GM12878 (cell line): Measurements from ENCODE around the gene FOXP1. TPM values are rescaled to one million over a fixed set of nuclear protein-coding genes. Genes with fewer than 3 reads are reported as not detected.

Experiments used
- ATAC-seq: fragments of 200-7000 bp; cut with Tn5 transposase; 3 replicates; pipeline ENCODE4 v1.9.1; 2020; ENCODE audit warnings: mild to moderate bottlenecking, moderate library complexity
- BruUV-seq: library from RNA; stranded (reverse); fragments of 400-500 nt; replicated peaks from 2 replicates; lab custom pipeline; 2021; lab: Mats Ljungman, UMichigan
- CTCF ChIA-PET: fragments of 300-600 bp; sonication (Branson Sonifier 250); formaldehyde crosslinking; extraction: SDS; loops from one replicate; lab custom pipeline; 2021; ENCODE audit warnings: inconsistent platforms; lab: Yijun Ruan, JAX
- POLR2A ChIA-PET: fragments of 350-600 bp; formaldehyde crosslinking; extraction: SDS; loops from one replicate; lab custom pipeline; 2021; ENCODE audit warnings: inconsistent platforms; lab: Charles Lee
- RAD21 ChIA-PET: fragments of 300-600 bp; sonication (Branson Sonifier 250); formaldehyde crosslinking; loops from one replicate; lab custom pipeline; 2023; ENCODE audit warnings: antibody characterized with exemption; ENCODE audit not compliant: unreplicated experiment; lab: Charles Lee
- SMC1A ChIA-PET: fragments of 300-600 bp; sonication (Branson Sonifier 250); formaldehyde crosslinking; loops from one replicate; lab custom pipeline; 2023; ENCODE audit not compliant: unreplicated experiment, uncharacterized antibody; lab: Charles Lee
- DNase-seq: peaks from one replicate; pipeline ENCODE4 v3.0.0-alpha.2; 2011; ENCODE audit warnings: low read depth, low spot score
- FAIRE-seq: peaks from 3 replicates; lab custom pipeline; 2011; peaks lifted over from hg19 to GRCh38; lab: Jason Lieb, UNC
- H2AFZ ChIP-seq: 2 replicates; pipeline ENCODE4 v1.6.0; 2011; ENCODE audit warnings: low read depth, low read length, control low read depth; ENCODE audit not compliant: control insufficient read depth
- H3K27ac ChIP-seq: 2 replicates; pipeline ENCODE4 v1.5.1; 2011; ENCODE audit warnings: control low read depth; ENCODE audit not compliant: control insufficient read depth, insufficient read depth
- H3K27me3 ChIP-seq, 2 experiments: replicated peaks in 1 of 2; 2 replicates each; pipeline versions ENCODE4 v1.6.0 to v1.6.1; 2011; ENCODE audit warnings: low read length in 1 of 2; ENCODE audit not compliant: control insufficient read depth in 2 of 2, insufficient read depth in 2 of 2
- H3K36me3 ChIP-seq, 2 experiments: 2 replicates each; pipeline ENCODE4 v1.5.1; 2011; ENCODE audit warnings: low read length in 1 of 2; ENCODE audit not compliant: control insufficient read depth in 2 of 2, insufficient read depth in 2 of 2
- H3K4me1 ChIP-seq: 2 replicates; pipeline ENCODE4 v1.6.1; 2011; ENCODE audit warnings: mild to moderate bottlenecking, low read length, moderate library complexity, mixed read lengths; ENCODE audit not compliant: control insufficient read depth, insufficient read depth
- H3K4me2 ChIP-seq: 2 replicates; pipeline ENCODE4 v1.6.0; 2011; ENCODE audit warnings: control low read depth; ENCODE audit not compliant: control insufficient read depth, insufficient read depth
- H3K4me3 ChIP-seq: fragments of 200-600 bp; sonication (generic); 2 replicates; pipeline ENCODE4 v1.5.1; 2016
- H3K79me2 ChIP-seq: 2 replicates; pipeline ENCODE4 v1.6.0; 2011; ENCODE audit warnings: low read length; ENCODE audit not compliant: control insufficient read depth, insufficient read depth
- H3K9ac ChIP-seq: 2 replicates; pipeline ENCODE4 v1.8.0; 2011; ENCODE audit warnings: low read length, control low read depth, mixed read lengths; ENCODE audit not compliant: control insufficient read depth, insufficient read depth
- H3K9me3 ChIP-seq: replicated peaks from 3 replicates; pipeline ENCODE4 v1.5.1; 2011; ENCODE audit warnings: mild to moderate bottlenecking, low read length; ENCODE audit not compliant: control insufficient read depth, insufficient read depth
- H4K20me1 ChIP-seq: 2 replicates; pipeline ENCODE4 v1.6.0; 2011; ENCODE audit not compliant: control insufficient read depth, insufficient read depth
- ASH2L ChIP-seq: fragments of 300-600, 200-600 bp; sonication (generic); IDR thresholded peaks from 2 replicates; pipeline ENCODE4 v1.6.1; 2017; ENCODE audit warnings: low read depth, mild to moderate bottlenecking, borderline replicate concordance
- BMI1 ChIP-seq: fragments of 450-650 bp; IDR thresholded peaks from 2 replicates; pipeline ENCODE4 v1.6.1; 2016; ENCODE audit warnings: mild to moderate bottlenecking, moderate library complexity, borderline replicate concordance
- CHD1 ChIP-seq: IDR thresholded peaks from 2 replicates; pipeline ENCODE4 v1.6.1; 2012; ENCODE audit warnings: low read depth, low read length, improper control_type of control experiment
- CREB1 ChIP-seq: IDR thresholded peaks from 2 replicates; pipeline ENCODE4 v1.6.1; 2012; ENCODE audit warnings: low read depth, mild to moderate bottlenecking, inconsistent platforms
- FOS ChIP-seq: IDR thresholded peaks from 3 replicates; pipeline ENCODE4 v1.6.1; 2011; ENCODE audit warnings: borderline replicate concordance; ENCODE audit not compliant: insufficient read length; ENCODE audit errors: extremely low read depth
- HDAC2 ChIP-seq: fragments of 200-600 bp; sonication (generic); IDR thresholded peaks from 2 replicates; pipeline ENCODE4 v1.6.1; 2017
- POLR2AphosphoS5 ChIP-seq: IDR thresholded peaks from 2 replicates; pipeline ENCODE4 v1.6.1; 2011; ENCODE audit warnings: mild to moderate bottlenecking, low read length, inconsistent platforms
- SMAD5 ChIP-seq: IDR thresholded peaks from 2 replicates; pipeline ENCODE4 v1.6.1; 2016; ENCODE audit warnings: antibody characterized with exemption, low read depth
- SPI1 ChIP-seq: IDR thresholded peaks from 2 replicates; pipeline ENCODE4 v1.6.1; 2011; ENCODE audit warnings: low read depth, mild to moderate bottlenecking, low read length, moderate library complexity, borderline replicate concordance; ENCODE audit not compliant: insufficient read depth
- TCF7 ChIP-seq: IDR thresholded peaks from 2 replicates; pipeline ENCODE4 v1.6.1; 2014; ENCODE audit warnings: antibody characterized with exemption, borderline replicate concordance
- ZBTB11 ChIP-seq: fragments of 450-650 bp; formaldehyde crosslinking; IDR thresholded peaks from 2 replicates; pipeline ENCODE4 v1.5.0; 2022; ENCODE audit warnings: mild to moderate bottlenecking, missing genetic modification characterization
- ZNF217 ChIP-seq: fragments of 450-650 bp; IDR thresholded peaks from 2 replicates; pipeline ENCODE4 v1.6.1; 2017; ENCODE audit warnings: antibody characterized with exemption, mild to moderate bottlenecking
- ZSCAN29 ChIP-seq: fragments of 450-650 bp; IDR thresholded peaks from 2 replicates; pipeline ENCODE4 v1.6.1; 2017; ENCODE audit warnings: mild to moderate bottlenecking, moderate library complexity
- WGBS: methylation state at CpG from one replicate; pipeline ENCODE4 v1.1.6; 2016; ENCODE audit warnings: low lambda C conversion rate; ENCODE audit not compliant: insufficient replicate concordance, insufficient coverage; ENCODE audit errors: missing lambda C conversion rate; 5-methylcytosine and 5-hydroxymethylcytosine counted together
- in situ Hi-C: fragments of 300-500 bp; cut with MboI; formaldehyde crosslinking; loops from 9 replicates; pipeline ENCODE4 v1.14.3; 2018; ENCODE audit warnings: mixed read lengths
- intact Hi-C: fragments of 100-400 bp; cut with micrococcal nuclease; formaldehyde crosslinking; loops from one replicate; pipeline ENCODE4 v1.14.2; 2022; ENCODE audit not compliant: unreplicated experiment
- polyA plus RNA-seq, 11 experiments: library from polyadenylated mRNA; depleted of rRNA in 4 of 11; unstranded in 6 of 11; stranded (reverse) in 5 of 11; fragments of >200 nt; fragmentation: Nextera tagmentation in 4 of 11; fragmentation: Illumina TruSeq in 1 of 11; extraction: Ambion mirVana in 4 of 11; extraction: Trizol in 1 of 11; gene quantifications; 1 replicate in 1 of 11; 2 replicates in 10 of 11; pipeline versions ENCODE4 v1.2.1 to v1.2.3, GENCODE V29; 2011 to 2016; ENCODE audit warnings: inconsistent platforms in 2 of 11, missing spikeins in 2 of 11, low read depth in 1 of 11
- total RNA-seq, 4 experiments: library from RNA; depleted of rRNA in 3 of 4; stranded (reverse); fragments of >200 nt in 3 of 4; fragmentation: Illumina TruSeq in 1 of 4; extraction: Trizol in 1 of 4; gene quantifications; 2 replicates each; pipeline versions ENCODE4 v1.2.1 to v1.2.3, GENCODE V29; 2013 to 2021

Gene FOXP1
- total and polyA plus RNA-seq, 10 of the 15 experiments (the other 5 are each of a cell fraction or from before 2014, with no cell fraction given), result 0.05 to 1.6 (median 0.20) TPM; not detected in 1

GRCh38 chr3:71062037-71062932 is 521.2 kb downstream of the FOXP1 start:
- WGBS, result 23% methylated on average over 14 of the region's 14 CpGs
- intact Hi-C loops (no loop called here), in situ Hi-C loops (no loop called here)
- no peak for TF ChIP-seq POLR2AphosphoS5
- TF ChIP-seq BMI1, result no peak
- TF ChIP-seq ASH2L, result no peak
- TF ChIP-seq CHD1, result no peak
- TF ChIP-seq ZSCAN29, result no peak
- TF ChIP-seq SMAD5, result no peak
- TF ChIP-seq TCF7, result no peak
- TF ChIP-seq SPI1, result no peak
- no peak for TF ChIP-seq CREB1
- no peak for TF ChIP-seq ZBTB11 (CRISPR knock-in tag)
- TF ChIP-seq FOS, result no peak
- TF ChIP-seq HDAC2, result no peak
- no peak for TF ChIP-seq ZNF217
- no peak overlapping the region for H3K9ac ChIP-seq
- ChIA-PET POLR2A (no interaction called here), CTCF (no interaction called here), RAD21 (interaction anchor here (0.8 kb wide), 1 partner anchor 335 kb away, joined by 3 read pairs; no protein-coding TSS in a partner anchor), SMC1A (no interaction called here)
- H3K9me3 ChIP-seq, result no peaks in the 10 kb centered on the region; the same call in 2 of the 3 replicates
- peaks cover 7 to 12% of the 10 kb centered on the region in 2 experiments; a peak in 3 of 4 replicates for H3K27me3 ChIP-seq
- H3K27ac ChIP-seq, result no peak overlapping the region
- ATAC-seq (no peak), DNase-seq (no peak), FAIRE-seq (no peak)
- H3K79me2 ChIP-seq, result no peaks in the 10 kb centered on the region
- H3K4me1 ChIP-seq, result peaks cover 8% of the 10 kb centered on the region; the same call in 1 of the 2 replicates
- H3K4me3 ChIP-seq, result no peak overlapping the region
- no peak overlapping the region for H2AFZ ChIP-seq
- no TSS peak for BruUV-seq
- no peaks in the 10 kb centered on the region for H4K20me1 ChIP-seq
- H3K4me2 ChIP-seq, result no peak overlapping the region
- H3K36me3 ChIP-seq, result no peaks in the 10 kb centered on the region
